AG09319 (cell line): ENCODE data around the gene MALSU1.

Experiments
- DNase-seq: peaks from one replicate; pipeline ENCODE4 v3.0.0-alpha.2; 2010; ENCODE audit warnings: low read depth; ENCODE audit errors: extremely low read depth
- TF ChIP-seq, protein P1 (sequence below): IDR thresholded peaks from 2 replicates; pipeline ENCODE4 v1.5.1; 2011; ENCODE audit warnings: low read depth, mild to moderate bottlenecking, inconsistent platforms, low read length, moderate library complexity

Gene MALSU1

DNA sequence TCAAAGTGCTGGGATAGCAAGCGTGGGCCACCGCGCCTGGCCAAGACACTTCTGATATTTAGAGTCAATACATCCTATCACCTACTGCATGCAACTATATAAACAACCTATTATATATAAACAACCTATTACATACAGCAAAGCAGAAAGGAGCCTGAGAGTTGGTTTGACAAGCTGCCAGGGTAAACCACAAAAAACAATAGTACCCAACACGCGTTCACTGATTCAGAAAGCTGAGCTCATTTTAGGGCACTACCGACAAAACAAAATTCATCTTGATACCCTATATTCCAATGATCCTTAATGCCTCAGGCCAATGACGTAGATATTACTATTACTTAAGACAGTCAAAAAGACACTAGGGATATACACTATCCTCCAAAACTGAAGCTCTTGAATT, 16.2 kb downstream of the MALSU1 start:
- TF ChIP-seq, protein P1, sequence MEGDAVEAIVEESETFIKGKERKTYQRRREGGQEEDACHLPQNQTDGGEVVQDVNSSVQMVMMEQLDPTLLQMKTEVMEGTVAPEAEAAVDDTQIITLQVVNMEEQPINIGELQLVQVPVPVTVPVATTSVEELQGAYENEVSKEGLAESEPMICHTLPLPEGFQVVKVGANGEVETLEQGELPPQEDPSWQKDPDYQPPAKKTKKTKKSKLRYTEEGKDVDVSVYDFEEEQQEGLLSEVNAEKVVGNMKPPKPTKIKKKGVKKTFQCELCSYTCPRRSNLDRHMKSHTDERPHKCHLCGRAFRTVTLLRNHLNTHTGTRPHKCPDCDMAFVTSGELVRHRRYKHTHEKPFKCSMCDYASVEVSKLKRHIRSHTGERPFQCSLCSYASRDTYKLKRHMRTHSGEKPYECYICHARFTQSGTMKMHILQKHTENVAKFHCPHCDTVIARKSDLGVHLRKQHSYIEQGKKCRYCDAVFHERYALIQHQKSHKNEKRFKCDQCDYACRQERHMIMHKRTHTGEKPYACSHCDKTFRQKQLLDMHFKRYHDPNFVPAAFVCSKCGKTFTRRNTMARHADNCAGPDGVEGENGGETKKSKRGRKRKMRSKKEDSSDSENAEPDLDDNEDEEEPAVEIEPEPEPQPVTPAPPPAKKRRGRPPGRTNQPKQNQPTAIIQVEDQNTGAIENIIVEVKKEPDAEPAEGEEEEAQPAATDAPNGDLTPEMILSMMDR = no peak
- DNase-seq = no peak

DNA sequence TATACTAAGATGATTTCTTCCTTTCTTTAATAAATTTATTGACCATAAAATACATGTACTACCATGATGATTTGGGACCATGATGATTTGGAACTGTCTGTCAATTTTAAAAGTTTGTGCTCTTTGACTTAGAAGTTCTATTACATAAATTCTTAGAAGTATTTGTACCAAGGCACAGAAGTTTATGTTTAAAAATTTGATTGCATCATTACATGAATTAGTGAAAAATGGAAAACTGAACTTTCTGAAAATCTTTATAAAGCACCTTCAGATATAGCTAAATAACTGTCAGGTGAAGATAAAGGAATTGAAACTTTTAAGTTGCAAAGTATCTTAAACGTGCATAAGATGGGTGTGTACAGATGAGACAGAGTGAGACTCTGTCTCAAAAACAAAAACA, 32.0 kb downstream of the MALSU1 start:
- no peak for DNase-seq
- TF ChIP-seq, protein P1 = no peak

DNA sequence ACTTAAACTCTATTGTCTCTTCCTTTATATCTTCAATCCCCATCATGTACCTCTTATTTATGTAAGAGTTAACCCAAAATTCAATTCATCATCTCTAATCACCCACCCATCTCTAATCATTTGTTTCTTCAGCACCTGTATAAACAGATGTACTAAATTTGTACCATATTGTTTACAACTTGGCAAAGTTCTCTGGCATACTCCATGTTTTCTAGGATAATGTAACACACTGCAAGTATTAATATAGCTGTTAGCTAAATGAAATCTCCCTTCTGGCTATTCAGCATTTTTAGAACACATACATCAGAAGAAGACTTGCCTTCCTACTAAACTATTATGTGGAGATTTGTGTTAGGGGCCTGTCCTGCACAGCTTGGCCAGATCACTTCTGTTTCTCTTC, 33.1 kb downstream of the MALSU1 start:
- no peak for DNase-seq
- TF ChIP-seq, protein P1 = no peak

GRCh38 chr7:23332910-23333612, 33.9 kb downstream of the MALSU1 start:
- DNase-seq = no peak
- TF ChIP-seq, protein P1 = no peak

DNA sequence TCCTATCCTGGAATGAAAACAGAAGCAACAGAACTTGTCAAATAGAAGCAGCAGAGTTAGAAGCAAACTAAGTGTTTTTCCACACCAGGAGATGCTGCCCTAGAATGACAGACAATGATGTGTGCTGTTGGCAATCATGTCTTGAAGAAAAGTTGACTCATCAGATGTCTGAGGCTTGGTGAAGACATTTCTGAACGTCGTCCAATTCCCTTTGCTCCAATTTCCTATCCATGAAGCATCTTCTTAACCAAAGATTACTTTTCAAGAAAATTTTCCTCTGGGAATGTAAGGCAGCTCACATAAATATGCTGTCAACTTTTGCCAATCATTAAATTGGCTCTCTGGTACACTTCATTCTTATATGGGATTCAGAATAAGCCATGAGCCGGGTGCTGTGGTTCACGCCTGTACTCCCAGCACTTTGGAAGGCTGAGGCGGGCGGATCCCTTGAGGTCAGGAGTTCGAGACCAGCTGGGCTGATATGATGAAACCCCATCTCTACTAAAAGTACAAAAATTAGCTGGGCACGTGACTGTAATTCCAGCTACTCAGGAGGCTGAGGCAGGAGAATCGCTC, 34.6 kb downstream of the MALSU1 start:
- DNase-seq = peak; percentile 72
- TF ChIP-seq, protein P1 = no peak

DNA sequence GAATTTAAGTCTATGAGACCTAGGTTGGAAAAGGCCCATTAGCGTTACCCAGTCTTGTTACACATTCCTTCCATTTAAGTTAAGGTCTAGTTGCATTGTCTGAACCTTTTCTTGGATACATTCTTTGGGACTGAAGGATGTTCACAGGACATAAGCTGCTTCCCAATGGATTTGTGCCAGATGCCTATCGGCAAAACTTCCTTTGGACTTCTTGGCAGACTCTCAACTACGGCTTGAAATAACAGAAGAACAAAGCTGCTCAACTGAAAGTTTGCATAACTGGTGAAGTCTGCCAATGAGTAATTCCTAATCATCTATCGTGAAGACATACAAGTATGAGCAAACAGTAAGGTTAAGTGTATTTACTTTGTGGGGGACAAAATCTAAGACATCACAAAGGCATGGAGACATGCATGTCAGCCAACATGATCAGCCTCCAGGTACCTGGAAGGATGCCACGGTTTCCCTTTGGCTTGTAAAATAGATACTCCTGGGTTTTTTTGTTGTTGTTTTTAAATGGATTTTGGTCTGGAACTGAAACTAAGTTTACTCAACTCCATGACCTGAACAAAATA, 35.4 kb downstream of the MALSU1 start:
- TF ChIP-seq, protein P1 = no peak
- peak; percentile 83 for DNase-seq

GRCh38 chr7:23335136-23335535, 36.0 kb downstream of the MALSU1 start:
- TF ChIP-seq, protein P1 = no peak
- no peak for DNase-seq
